Measurements from ENCODE around the gene PLIN5. TPM values are rescaled to one million over a fixed set of nuclear protein-coding genes. Genes with fewer than 3 reads are reported as not detected.

Gene PLIN5
- total and polyA plus RNA-seq, 8 donors = 30.6 to 533 (median 50.7) TPM

GRCh38 chr19:4550018-4550417 is 15.0 kb upstream of the PLIN5 start:
- no peaks in the 10 kb centered on the region for H3K27me3 ChIP-seq
- DNase-seq (peak in 1 of 6 donors; percentile 48), ATAC-seq (no peak), FAIRE-seq (no peak)
- no peak overlapping the region for H3K4me3 ChIP-seq
- H3K4me1 ChIP-seq = peaks cover 0 to 6% (median 0%) of the 10 kb centered on the region in 3 donors
- no peaks in the 10 kb centered on the region for H3K9me3 ChIP-seq
- intact Hi-C loops (cut with DNase I) = no loop called here
- no peaks in the 10 kb centered on the region for H3K36me3 ChIP-seq
- 82 to 91% methylated on average over 18 of the region's 18 CpGs for WGBS, 2 donors
- no peak overlapping the region for H3K27ac ChIP-seq
- no peak for TF ChIP-seq CTCF (IDR thresholded peaks at IDR 0.05)

GRCh38 chr19:4548238-4548584 is 13.2 kb upstream of the PLIN5 start:
- intact Hi-C loops (cut with DNase I) = no loop called here
- FAIRE-seq (no peak), DNase-seq (peak in 1 of 6 donors; percentile 61), ATAC-seq (no peak)
- Histone ChIP-seq H3K27me3 (no peaks in the 10 kb centered on the region), H3K27ac (no peak overlapping the region), H3K9me3 (no peaks in the 10 kb centered on the region), H3K4me1 (peaks cover 0 to 6% (median 0%) of the 10 kb centered on the region in 3 donors), H3K36me3 (no peaks in the 10 kb centered on the region), H3K4me3 (no peak overlapping the region)
- 52 to 57% methylated on average over 12 to 14 of the region's 14 CpGs for WGBS, 2 donors
- TF ChIP-seq CTCF (IDR thresholded peaks at IDR 0.05) = no peak

GRCh38 chr19:4547303-4548237 is 12.5 kb upstream of the PLIN5 start:
- intact Hi-C loops (cut with DNase I) = no loop called here
- Histone ChIP-seq H3K4me1 (peaks cover 0 to 6% (median 0%) of the 10 kb centered on the region in 3 donors), H3K4me3 (no peak overlapping the region), H3K9me3 (no peaks in the 10 kb centered on the region), H3K27ac (peak overlapping the region in 1 of 4 donors; percentile 41), H3K27me3 (no peaks in the 10 kb centered on the region), H3K36me3 (no peaks in the 10 kb centered on the region)
- 49 to 59% methylated on average over 31 to 32 of the region's 32 CpGs for WGBS, 2 donors
- peak in 2 of 4 donors; percentile 17 to 29 for TF ChIP-seq CTCF (IDR thresholded peaks at IDR 0.05)
- FAIRE-seq (no peak), DNase-seq (peak; percentile 61 to 91 (median 78)), ATAC-seq (peak; percentile 75 to 92 (median 82))

- no peak overlapping the region for H3K4me3 ChIP-seq
- no peaks in the 10 kb centered on the region for H3K9me3 ChIP-seq
- peak in 2 of 6 donors; percentile 42 to 75 for DNase-seq
- H3K36me3 ChIP-seq = no peaks in the 10 kb centered on the region
- H3K4me1 ChIP-seq = peaks cover 0 to 11% (median 0%) of the 10 kb centered on the region in 3 donors
- no peaks in the 10 kb centered on the region for H3K27me3 ChIP-seq
- H3K27ac ChIP-seq = no peak overlapping the region
- no peak for FAIRE-seq
- 93% methylated on average over 39 to 87 of the region's 87 CpGs for WGBS, 2 donors
- no peak for TF ChIP-seq CTCF (IDR thresholded peaks at IDR 0.05)
- no peak for ATAC-seq
- intact Hi-C loops (cut with DNase I) = no loop called here
Measured at GRCh38 chr19:4543842-4544647, 9.0 kb upstream of the PLIN5 start.
